Heart right ventricle (tissue), 16 donors: ENCODE data around the gene GFPT2. TPM values are rescaled to one million over a fixed set of nuclear protein-coding genes. Genes with fewer than 3 reads are reported as not detected.

Experiments
- ATAC-seq, 8 donors: fragments of 200-7000 bp; cut with Tn5 transposase; one replicate each; pipeline ENCODE4 v1.9.1; 2020; ENCODE audit warnings: mild to moderate bottlenecking in 8 of 8, moderate library complexity in 8 of 8, moderate number of reproducible peaks in 1 of 8
- DNase-seq, 2 donors: peaks; one replicate each; pipeline ENCODE4 v3.0.0-alpha.2; 2020
- H3K27ac ChIP-seq, 10 donors: fragments of 200-600 bp; sonication (generic) in 2 of 10; one replicate each; pipeline versions ENCODE4 v1.5.0 to v1.8.0; 2020 to 2022; ENCODE audit warnings: mild to moderate bottlenecking in 3 of 10
- H3K27me3 ChIP-seq, 7 donors: fragments of 200-600 bp; one replicate each; pipeline ENCODE4 v1.8.0; 2021 to 2022; ENCODE audit warnings: mild to moderate bottlenecking in 2 of 7
- H3K36me3 ChIP-seq, 9 donors: fragments of 200-600 bp; sonication (generic) in 1 of 9; one replicate each; pipeline versions ENCODE4 v1.5.0 to v1.8.0; 2020 to 2022; ENCODE audit warnings: mild to moderate bottlenecking in 2 of 9
- H3K4me1 ChIP-seq, 9 donors: fragments of 200-600 bp; sonication (generic) in 1 of 9; one replicate each; pipeline versions ENCODE4 v1.5.0 to v1.8.0; 2020 to 2022; ENCODE audit warnings: mild to moderate bottlenecking in 4 of 9
- H3K4me3 ChIP-seq, 10 donors: fragments of 200-600 bp; sonication (generic) in 2 of 10; one replicate each; pipeline versions ENCODE4 v1.5.0 to v1.8.0; 2020 to 2022; ENCODE audit warnings: mild to moderate bottlenecking in 7 of 10, moderate library complexity in 2 of 10
- H3K9me3 ChIP-seq, 11 donors: fragments of 200-600 bp in 10 of 11; sonication (generic) in 2 of 11; one replicate each; pipeline versions ENCODE4 v1.5.0 to v1.8.0; 2013 to 2022; ENCODE audit warnings: mild to moderate bottlenecking in 2 of 11, control low read depth in 1 of 11, moderate library complexity in 1 of 11
- WGBS, 2 donors: extraction: QIAGEN DNeasy Blood & Tissue Kit; methylation state at CpG; one replicate each; pipeline ENCODE4 v1.1.7; 2013; ENCODE audit warnings: inconsistent platforms in 1 of 2; 5-methylcytosine and 5-hydroxymethylcytosine counted together
- intact Hi-C, 10 donors: fragments of 100-400 bp; cut with DNase I; formaldehyde crosslinking; loops; one replicate each; pipeline versions ENCODE4 v1.11.1 to v1.14.2; 2022
- polyA plus RNA-seq, 2 donors: library from polyadenylated mRNA; stranded (reverse); fragments of 200-250 nt; gene quantifications; one replicate each; pipeline ENCODE4 v1.2.3, GENCODE V29; 2013
- total RNA-seq, 10 donors: library from RNA; stranded (reverse); fragmentation: NEBNext Ultra II Directional in 3 of 10; extraction: Animal tissue kit (Norgen Biotek cat#: 25700) in 3 of 10; gene quantifications; one replicate each; pipeline versions ENCODE4 v1.2.1 to v1.2.4, GENCODE V29; 2021 to 2023
- TF ChIP-seq, protein P1 (sequence below), 9 donors: fragments of 200-600 bp; sonication (generic) in 2 of 9; IDR thresholded peaks; one replicate each; pipeline versions ENCODE4 v1.5.0 to v1.8.0; 2021 to 2022; ENCODE audit warnings: antibody characterized with exemption in 9 of 9, mild to moderate bottlenecking in 5 of 9, moderate library complexity in 1 of 9
- donor health status: Arrhythmogenic right ventricular cardiomyopathy.
- donor health status: ischemic (EF 13 %, LVEDD 7.1; RV severe dilation, severe dysfunction).
- donor health status: healthy with polysubstance abuse.
- donor health status: DM: no; HTN: yes; CAD: no.
- donor health status: DM: no; HTN: no; CAD: no.
- donor health status: ischemic (EF 25% LVEDD 6.9; RV normal size, moderate dysfunction).
- donor health status: ischemic (EF 25% LVEDD 5.7; RV mildly dilated, moderate dysfunction).
- donor health status: healthy.
- donor health status: DM: yes; HTN: yes; CAD: no.
- donor health status: Ischemic cardiomyopathy.
- donor health status: ischemic (EF 35%, LVEDD 5.7; RV mildly dilated, moderate dysfunction).
- donor health status: nonischemic (EF 11% LVEDD 7.7; RV severe dilation, severe dysfunction).
- donor health status: DM: yes; HTN: yes; CAD: no.
- donor health status: PGD.
- donor health status: ischemic (EF 29% LVEDD 5.4; RV normal size, mild dysfunction).
- donor health status: nonischemic (EF 23%, LVEDD 6.1; RV moderate dilation, normal function).

GFPT2 gene
- total and polyA plus RNA-seq, 12 donors = 2.5 to 19.4 (median 6.9) TPM

DNA sequence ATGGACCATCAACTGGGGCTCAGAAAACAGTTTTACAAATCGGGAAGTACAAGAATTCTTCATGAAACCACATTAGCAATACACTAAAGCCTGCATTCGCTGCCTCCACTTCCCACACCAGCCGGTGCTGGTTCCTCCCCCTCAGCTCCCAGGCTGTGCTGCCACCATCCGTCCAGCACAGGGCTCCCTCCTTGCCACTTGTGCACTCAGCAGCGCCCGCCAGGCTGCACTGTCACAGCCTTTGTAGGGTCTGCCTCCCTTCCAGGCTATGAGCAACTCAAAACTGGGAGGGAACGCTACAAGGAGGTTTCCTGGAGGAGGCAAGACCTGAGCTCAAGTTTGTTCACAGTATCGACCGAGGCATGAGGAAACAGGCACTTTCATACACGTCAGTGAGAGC is 69.0 kb downstream of the GFPT2 start:
- WGBS, 2 donors = 79 to 83% methylated on average over 10 of the region's 10 CpGs
- Histone ChIP-seq H3K36me3 (peaks cover 0 to 64% (median 12%) of the 10 kb centered on the region in 9 donors), H3K27ac (no peak overlapping the region), H3K4me1 (peaks cover 0 to 8% (median 7%) of the 10 kb centered on the region in 9 donors), H3K4me3 (no peak overlapping the region), H3K27me3 (no peaks in the 10 kb centered on the region), H3K9me3 (no peaks in the 10 kb centered on the region)
- ATAC-seq (peak in 1 of 8 donors; percentile 37), DNase-seq (no peak)
- TF ChIP-seq, protein P1, sequence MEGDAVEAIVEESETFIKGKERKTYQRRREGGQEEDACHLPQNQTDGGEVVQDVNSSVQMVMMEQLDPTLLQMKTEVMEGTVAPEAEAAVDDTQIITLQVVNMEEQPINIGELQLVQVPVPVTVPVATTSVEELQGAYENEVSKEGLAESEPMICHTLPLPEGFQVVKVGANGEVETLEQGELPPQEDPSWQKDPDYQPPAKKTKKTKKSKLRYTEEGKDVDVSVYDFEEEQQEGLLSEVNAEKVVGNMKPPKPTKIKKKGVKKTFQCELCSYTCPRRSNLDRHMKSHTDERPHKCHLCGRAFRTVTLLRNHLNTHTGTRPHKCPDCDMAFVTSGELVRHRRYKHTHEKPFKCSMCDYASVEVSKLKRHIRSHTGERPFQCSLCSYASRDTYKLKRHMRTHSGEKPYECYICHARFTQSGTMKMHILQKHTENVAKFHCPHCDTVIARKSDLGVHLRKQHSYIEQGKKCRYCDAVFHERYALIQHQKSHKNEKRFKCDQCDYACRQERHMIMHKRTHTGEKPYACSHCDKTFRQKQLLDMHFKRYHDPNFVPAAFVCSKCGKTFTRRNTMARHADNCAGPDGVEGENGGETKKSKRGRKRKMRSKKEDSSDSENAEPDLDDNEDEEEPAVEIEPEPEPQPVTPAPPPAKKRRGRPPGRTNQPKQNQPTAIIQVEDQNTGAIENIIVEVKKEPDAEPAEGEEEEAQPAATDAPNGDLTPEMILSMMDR (IDR thresholded peaks at IDR 0.05) = no peak
- intact Hi-C loops = no loop called here

DNA sequence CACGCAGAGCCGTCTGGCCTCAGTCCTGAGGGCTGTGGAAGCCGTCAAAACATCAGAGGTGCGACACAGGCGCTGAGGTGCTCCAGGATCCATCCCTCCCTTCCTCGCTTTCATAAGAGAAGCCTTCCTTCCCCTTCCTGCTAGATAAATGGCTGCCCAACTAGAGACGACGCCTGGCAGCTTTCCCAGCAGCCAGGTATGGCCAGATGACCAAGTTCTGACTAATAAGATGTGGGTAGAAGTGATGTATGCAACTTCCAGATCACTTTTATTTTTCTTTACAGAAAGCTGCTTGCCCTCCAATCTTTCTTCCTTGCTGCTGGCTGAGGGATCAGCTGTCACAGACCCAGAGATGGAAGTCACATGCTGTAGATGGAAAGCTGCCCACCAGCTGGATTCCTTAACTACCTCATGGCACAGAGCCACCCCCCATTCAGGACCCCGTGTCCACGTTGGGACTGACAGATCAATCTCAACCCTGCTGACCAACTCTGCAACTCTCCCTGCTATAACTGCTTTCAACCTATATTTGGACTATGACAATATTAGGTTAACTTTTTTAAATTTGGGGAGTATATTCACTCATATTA is 70.0 kb downstream of the GFPT2 start:
- H3K4me1 ChIP-seq = peaks cover 0 to 8% (median 7%) of the 10 kb centered on the region in 9 donors
- ATAC-seq (no peak), DNase-seq (no peak)
- 30 to 51% methylated on average over 10 of the region's 10 CpGs for WGBS, 2 donors
- peaks cover 0 to 74% (median 15%) of the 10 kb centered on the region in 9 donors for H3K36me3 ChIP-seq
- intact Hi-C loops = no loop called here
- no peaks in the 10 kb centered on the region for H3K27me3 ChIP-seq
- H3K27ac ChIP-seq = no peak overlapping the region
- no peak overlapping the region for H3K4me3 ChIP-seq
- H3K9me3 ChIP-seq = peaks cover 0 to 9% (median 0%) of the 10 kb centered on the region in 11 donors
- TF ChIP-seq, protein P1 (IDR thresholded peaks at IDR 0.05) = no peak

DNA sequence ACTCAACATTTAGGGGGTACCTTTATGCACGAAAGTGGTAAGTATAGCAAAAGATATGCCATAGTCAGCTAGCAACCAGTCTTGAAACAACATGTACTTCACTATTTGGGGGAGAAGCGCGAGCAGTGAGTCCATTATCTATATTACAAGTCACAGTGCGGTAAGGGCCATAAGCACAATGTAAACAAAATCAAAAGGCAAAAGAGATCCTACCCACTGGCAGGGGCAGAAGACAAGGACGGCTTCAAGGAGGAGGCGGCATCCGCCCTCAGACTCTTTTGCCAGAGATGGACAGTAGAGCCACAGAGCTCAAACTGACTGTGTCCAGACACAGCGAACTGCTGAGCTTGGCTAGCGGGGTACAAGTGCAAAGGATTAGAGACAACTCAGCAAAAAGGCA is 70.9 kb downstream of the GFPT2 start:
- ATAC-seq (no peak), DNase-seq (no peak)
- Histone ChIP-seq H3K27ac (no peak overlapping the region), H3K4me1 (peaks cover 0 to 8% (median 7%) of the 10 kb centered on the region in 9 donors), H3K36me3 (peaks cover 0 to 82% (median 22%) of the 10 kb centered on the region in 9 donors), H3K27me3 (no peaks in the 10 kb centered on the region), H3K9me3 (peaks cover 0 to 10% (median 0%) of the 10 kb centered on the region in 11 donors), H3K4me3 (no peak overlapping the region)
- 98% methylated on average over 9 of the region's 9 CpGs for WGBS, 2 donors
- TF ChIP-seq, protein P1 (IDR thresholded peaks at IDR 0.05) = no peak
- intact Hi-C loops = no loop called here

DNA sequence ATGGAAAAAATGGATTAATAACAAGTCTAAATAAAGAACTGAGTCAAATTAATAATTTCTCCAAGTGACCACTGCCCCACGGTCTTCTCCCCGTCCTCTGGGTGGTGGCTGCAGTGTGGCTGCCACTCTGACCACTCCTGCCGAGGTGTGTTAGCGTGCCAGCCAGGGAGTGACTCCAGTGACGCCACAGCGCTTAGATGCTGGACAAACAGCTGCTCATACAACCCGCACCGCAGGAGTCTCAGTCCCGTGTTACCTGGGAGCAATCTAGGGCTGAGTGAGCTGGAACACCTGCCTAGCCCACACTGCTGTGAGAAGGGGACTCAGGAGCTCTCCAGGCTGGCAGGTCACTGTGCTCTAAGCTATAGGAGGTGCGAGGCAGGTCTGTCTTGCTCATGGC is 71.4 kb downstream of the GFPT2 start:
- TF ChIP-seq, protein P1 (IDR thresholded peaks at IDR 0.05) = no peak
- no peak for DNase-seq
- H3K27ac ChIP-seq = no peak overlapping the region
- 95 to 98% methylated on average over 10 of the region's 10 CpGs for WGBS, 2 donors
- peaks cover 0 to 87% (median 28%) of the 10 kb centered on the region in 9 donors for H3K36me3 ChIP-seq
- no peaks in the 10 kb centered on the region for H3K27me3 ChIP-seq
- peaks cover 0 to 11% (median 0%) of the 10 kb centered on the region in 11 donors for H3K9me3 ChIP-seq
- no peak overlapping the region for H3K4me3 ChIP-seq
- H3K4me1 ChIP-seq = peaks cover 0 to 8% (median 7%) of the 10 kb centered on the region in 9 donors
- ATAC-seq = no peak
- intact Hi-C loops = no loop called here
